Body of pancreas (tissue), 4 donors: Measurements from ENCODE around the gene ACRBP. TPM values are rescaled to one million over a fixed set of nuclear protein-coding genes. Genes with fewer than 3 reads are reported as not detected.

ENCODE experiments used
- ATAC-seq: fragments of 150-250 bp; one replicate; pipeline ENCODE4 v1.9.1; 2016
- DNase-seq, 4 donors: peaks; one replicate each; pipeline ENCODE4 v3.0.0-alpha.2; 2019
- H3K27ac ChIP-seq, 4 donors: fragments of 200-600 bp; sonication (generic); 1 replicate in 3 of 4; 2 replicates in 1 of 4; pipeline versions ENCODE4 v1.5.1 to v1.6.1; 2016 to 2019; ENCODE audit warnings: mild to moderate bottlenecking in 1 of 4, mixed read lengths in 1 of 4, moderate library complexity in 1 of 4
- H3K27me3 ChIP-seq, 2 donors: fragments of 200-600 bp; sonication (generic); one replicate each; pipeline ENCODE4 v1.6.0; 2016; ENCODE audit warnings: mild to moderate bottlenecking in 1 of 2
- H3K36me3 ChIP-seq, 2 donors: fragments of 200-600 bp; sonication (generic); replicated peaks in 1 of 2; 2 replicates each; pipeline ENCODE4 v1.5.1; 2016; ENCODE audit warnings: low read depth in 2 of 2; ENCODE audit not compliant: insufficient read depth in 1 of 2
- H3K4me1 ChIP-seq: fragments of 200-600 bp; sonication (generic); one replicate; pipeline ENCODE4 v1.6.0; 2016
- H3K4me3 ChIP-seq, 2 donors: fragments of 200-600 bp; sonication (generic); 1 replicate in 1 of 2; 2 replicates in 1 of 2; pipeline ENCODE4 v1.5.1; 2016 to 2019
- H3K9me3 ChIP-seq, 3 donors: fragments of 200-600 bp; sonication (generic); 1 replicate in 2 of 3; 2 replicates in 1 of 3; pipeline ENCODE4 v1.5.1; 2016
- POLR2A ChIP-seq, 3 donors: fragments of 450-650 bp; IDR thresholded peaks; one replicate each; pipeline ENCODE4 v1.6.1; 2016; ENCODE audit warnings: antibody characterized with exemption in 3 of 3, mild to moderate bottlenecking in 2 of 3
- WGBS, 2 donors: methylation state at CpG; one replicate each; pipeline ENCODE4 v1.1.5; 2017; 5-methylcytosine and 5-hydroxymethylcytosine counted together
- intact Hi-C: fragments of 100-400 bp; cut with DNase I; formaldehyde crosslinking; loops from one replicate; pipeline ENCODE4 v1.15.1; 2023
- total RNA-seq, 2 donors: library from RNA; depleted of rRNA; stranded (reverse); fragments of >200 nt; gene quantifications; one replicate each; pipeline ENCODE4 v1.1.0, GENCODE V29; 2016
- TF ChIP-seq, protein P1 (sequence below), 7 experiments: fragments of 450-650 bp in 4 of 7; fragments of 200-600 bp in 3 of 7; sonication (generic) in 3 of 7; IDR thresholded peaks; one replicate each; pipeline ENCODE4 v1.5.1; 2016 to 2019; ENCODE audit warnings: antibody characterized with exemption in 7 of 7

The ACRBP gene
- total RNA-seq, 2 donors from 2014 or later = 0.78 to 5.9 TPM

DNA sequence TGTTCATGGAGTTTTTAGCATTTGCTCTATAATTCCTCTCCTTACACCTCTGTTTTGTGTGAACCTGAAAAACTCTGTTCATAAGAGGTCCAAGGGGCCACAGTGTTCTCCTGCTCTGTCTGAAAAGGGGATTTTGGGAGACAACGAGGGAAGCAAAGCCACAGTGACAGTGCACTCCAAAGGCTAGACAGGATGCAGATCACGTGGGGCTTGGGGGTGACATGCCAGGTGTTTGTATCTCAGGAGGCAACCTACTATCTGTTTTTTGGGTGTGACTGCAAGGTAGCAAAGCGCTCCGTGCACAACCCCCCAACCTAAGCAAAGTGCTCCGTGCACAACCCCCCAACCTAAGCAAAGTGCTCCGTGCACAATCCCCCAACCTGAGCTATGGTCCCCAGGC, 35.0 kb downstream of the ACRBP start:
- no peak for DNase-seq
- TF ChIP-seq POLR2A (IDR thresholded peaks at IDR 0.05) = no peak
- TF ChIP-seq, protein P1, sequence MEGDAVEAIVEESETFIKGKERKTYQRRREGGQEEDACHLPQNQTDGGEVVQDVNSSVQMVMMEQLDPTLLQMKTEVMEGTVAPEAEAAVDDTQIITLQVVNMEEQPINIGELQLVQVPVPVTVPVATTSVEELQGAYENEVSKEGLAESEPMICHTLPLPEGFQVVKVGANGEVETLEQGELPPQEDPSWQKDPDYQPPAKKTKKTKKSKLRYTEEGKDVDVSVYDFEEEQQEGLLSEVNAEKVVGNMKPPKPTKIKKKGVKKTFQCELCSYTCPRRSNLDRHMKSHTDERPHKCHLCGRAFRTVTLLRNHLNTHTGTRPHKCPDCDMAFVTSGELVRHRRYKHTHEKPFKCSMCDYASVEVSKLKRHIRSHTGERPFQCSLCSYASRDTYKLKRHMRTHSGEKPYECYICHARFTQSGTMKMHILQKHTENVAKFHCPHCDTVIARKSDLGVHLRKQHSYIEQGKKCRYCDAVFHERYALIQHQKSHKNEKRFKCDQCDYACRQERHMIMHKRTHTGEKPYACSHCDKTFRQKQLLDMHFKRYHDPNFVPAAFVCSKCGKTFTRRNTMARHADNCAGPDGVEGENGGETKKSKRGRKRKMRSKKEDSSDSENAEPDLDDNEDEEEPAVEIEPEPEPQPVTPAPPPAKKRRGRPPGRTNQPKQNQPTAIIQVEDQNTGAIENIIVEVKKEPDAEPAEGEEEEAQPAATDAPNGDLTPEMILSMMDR (IDR thresholded peaks at IDR 0.05) = no peak
- Histone ChIP-seq H3K9me3 (no peaks in the 10 kb centered on the region), H3K4me1 (peaks cover 29% of the 10 kb centered on the region), H3K4me3 (no peak overlapping the region), H3K36me3 (no peaks in the 10 kb centered on the region), H3K27me3 (no peaks in the 10 kb centered on the region), H3K27ac (peak overlapping the region; percentile 85 to 92 (median 90))
- ATAC-seq = no peak
- 58 to 79% methylated on average over 5 to 6 of the region's 6 CpGs for whole genome bisulfite sequencing, 2 donors
- intact Hi-C loops = loop anchor here (10.0 kb wide), 1 partner anchor 53 kb away; the partner anchor contains the start of gene ING4

DNA sequence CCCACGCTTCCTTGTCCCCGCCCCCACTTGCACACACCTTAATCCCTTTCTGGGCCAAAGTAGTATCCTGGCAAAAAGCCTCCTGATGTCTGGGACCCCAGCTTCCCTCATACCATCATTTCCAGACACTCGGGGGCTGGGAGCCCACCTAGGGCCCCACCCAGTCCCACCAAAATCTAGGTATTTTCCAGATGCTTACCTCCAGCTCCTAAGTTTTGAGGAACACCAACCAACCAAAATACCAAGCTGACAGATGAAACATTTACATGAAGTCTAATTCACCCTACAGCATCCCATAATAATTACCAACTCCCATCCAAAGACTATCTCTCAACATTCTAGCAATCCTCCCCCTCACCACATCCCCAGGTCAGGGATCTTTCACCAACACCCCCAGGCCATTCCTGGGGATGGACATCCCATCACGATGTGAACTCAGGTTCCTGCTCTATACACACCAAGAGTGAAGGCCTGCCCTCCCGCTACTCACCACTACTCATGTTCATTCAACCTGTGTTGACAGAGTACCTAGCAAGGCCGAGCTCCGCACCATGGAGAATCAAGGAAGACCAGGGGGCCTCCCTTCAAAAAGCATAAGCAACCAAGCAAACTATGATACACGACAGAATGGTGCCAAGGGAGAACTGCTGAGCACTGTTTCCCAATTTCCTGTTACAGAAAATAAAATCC, 38.5 kb downstream of the ACRBP start:
- H3K9me3 ChIP-seq = no peaks in the 10 kb centered on the region
- DNase-seq = peak in 2 of 4 donors; percentile 29 to 40
- H3K27ac ChIP-seq = peak overlapping the region; percentile 83 to 99 (median 94)
- H3K4me1 ChIP-seq = peaks cover 41% of the 10 kb centered on the region
- WGBS, 2 donors = 29 to 31% methylated on average over 8 of the region's 8 CpGs
- intact Hi-C loops = no loop called here
- H3K36me3 ChIP-seq = no peaks in the 10 kb centered on the region
- TF ChIP-seq POLR2A (IDR thresholded peaks at IDR 0.05) = no peak
- TF ChIP-seq, protein P1 (IDR thresholded peaks at IDR 0.05) = peak in 1 of 7 experiments; percentile 13
- ATAC-seq = no peak
- no peak overlapping the region for H3K4me3 ChIP-seq
- no peaks in the 10 kb centered on the region for H3K27me3 ChIP-seq

DNA sequence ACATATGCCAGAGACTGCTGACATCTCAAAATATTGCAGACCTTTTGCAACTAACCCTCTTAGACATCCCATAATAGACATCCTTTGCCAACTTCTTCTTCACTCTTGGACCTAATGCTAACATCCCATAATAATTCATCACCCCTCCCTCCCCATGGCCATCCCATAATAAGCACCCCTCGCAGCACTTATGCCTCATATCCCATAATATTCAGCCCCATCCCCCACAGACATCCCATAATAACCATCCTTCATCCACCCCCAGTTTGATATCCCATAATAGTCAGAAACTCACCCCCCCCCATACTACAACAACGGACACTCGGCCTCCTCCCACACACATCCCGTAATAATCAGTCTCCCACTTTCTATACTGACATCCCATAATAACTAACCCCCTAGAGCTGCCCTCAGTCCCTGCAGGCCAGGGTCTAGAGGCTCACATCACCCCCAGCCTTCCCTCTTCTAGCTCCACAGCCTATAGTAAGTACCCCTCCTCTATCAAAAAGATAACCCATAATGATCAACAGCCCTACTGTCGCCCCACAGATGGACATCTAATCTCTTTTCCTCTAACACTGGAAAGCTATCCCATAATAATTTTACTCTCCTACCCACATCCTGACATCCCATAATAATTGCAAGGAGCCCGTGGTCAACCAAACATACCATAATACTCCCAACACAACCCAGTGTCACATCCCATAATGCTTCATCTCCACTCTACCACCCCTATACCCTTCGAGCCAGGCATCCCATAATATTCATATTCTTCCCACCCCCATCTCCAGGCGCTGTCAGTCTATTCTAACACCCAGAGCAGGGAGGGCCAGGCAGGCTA, 39.3 kb downstream of the ACRBP start:
- Histone ChIP-seq H3K4me1 (peaks cover 43% of the 10 kb centered on the region), H3K4me3 (no peak overlapping the region)
- 0 to 2% methylated on average over 8 of the region's 8 CpGs for WGBS, 2 donors

DNA sequence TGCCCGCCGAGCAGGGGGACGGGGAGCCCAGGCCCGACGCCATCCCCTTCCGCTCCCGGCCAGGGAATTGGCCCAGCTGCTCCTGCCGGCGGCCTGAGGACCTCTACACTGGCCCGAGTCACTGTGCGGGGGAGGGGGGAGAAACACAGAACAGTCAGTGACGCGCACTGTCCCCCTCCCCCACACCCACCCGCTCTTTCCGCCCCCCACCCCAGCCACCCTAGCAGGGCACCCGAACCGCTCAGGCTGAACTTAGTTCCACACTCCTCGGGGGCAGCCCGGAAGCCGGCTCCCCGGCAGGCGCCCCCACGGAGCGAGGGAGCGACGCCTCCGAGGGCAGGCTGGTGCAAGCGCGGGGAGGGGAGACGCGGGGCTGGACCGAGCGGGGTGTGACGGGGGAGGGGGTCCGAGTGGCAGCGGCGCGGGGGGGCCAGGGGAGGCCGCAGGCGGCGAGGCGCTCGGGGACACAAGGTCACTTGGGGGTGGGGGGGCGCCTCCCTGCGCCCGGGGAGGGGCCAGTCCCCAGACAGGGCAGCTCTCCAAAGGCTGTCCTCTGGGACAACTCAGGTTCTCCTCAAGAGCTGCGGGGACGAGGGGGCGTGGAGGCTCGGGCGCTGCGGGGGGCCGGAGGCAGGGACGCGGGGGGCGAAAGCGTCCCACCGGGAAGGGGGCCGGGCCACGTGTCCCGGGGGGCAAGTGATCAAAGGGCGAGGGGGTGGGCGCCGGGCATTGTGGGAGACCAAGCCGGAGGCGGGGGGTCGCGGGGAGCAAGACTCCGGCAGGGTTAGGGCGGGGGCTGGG, 40.7 kb downstream of the ACRBP start:
- Histone ChIP-seq H3K27me3 (no peaks in the 10 kb centered on the region), H3K36me3 (peaks cover 0 to 8% of the 10 kb centered on the region in 2 donors), H3K27ac (peak overlapping the region; percentile 93 to 99 (median 96)), H3K4me3 (peak overlapping the region; percentile 77 to 92), H3K4me1 (peaks cover 39% of the 10 kb centered on the region), H3K9me3 (no peaks in the 10 kb centered on the region)
- peak; percentile 82 to 88 (median 88) for DNase-seq
- intact Hi-C loops = no loop called here
- ATAC-seq = peak; percentile 55
- 1% methylated on average over 43 of the region's 70 CpGs; no CpG with 5 or more reads in 1 of the 2 donors for WGBS, 2 donors
- TF ChIP-seq, protein P1 (IDR thresholded peaks at IDR 0.05) = no peak
- TF ChIP-seq POLR2A (IDR thresholded peaks at IDR 0.05) = peak; percentile 18 to 48 (median 46)

More for the DNA sequence above, 39.3 kb downstream of the ACRBP start:
- peak; percentile 51 for ATAC-seq
- no peaks in the 10 kb centered on the region for H3K36me3 ChIP-seq
- no peak for TF ChIP-seq POLR2A (IDR thresholded peaks at IDR 0.05)
- TF ChIP-seq, protein P1 (IDR thresholded peaks at IDR 0.05) = peak in 2 of 7 experiments; percentile 10 to 20
- peak overlapping the region; percentile 83 to 99 (median 94) for H3K27ac ChIP-seq
- H3K27me3 ChIP-seq = no peaks in the 10 kb centered on the region
- no peaks in the 10 kb centered on the region for H3K9me3 ChIP-seq
- peak; percentile 73 to 84 (median 80) for DNase-seq
- intact Hi-C loops = no loop called here
